Osteocyte (in vitro differentiated cells): ENCODE results near the gene BATF2. TPM values are rescaled to one million over a fixed set of nuclear protein-coding genes. Genes with fewer than 3 reads are reported as not detected.

ENCODE experiments used
- DNase-seq: peaks from one replicate; pipeline ENCODE4 v3.0.0; 2021; ENCODE audit warnings: mixed read lengths; ENCODE audit not compliant: unreplicated experiment; ENCODE audit errors: extremely low spot score
- H3K27ac Mint-ChIP-seq: one replicate; pipeline ENCODE4 v1.8.0; 2021; ENCODE audit warnings: mild to moderate bottlenecking, mixed read lengths; ENCODE audit not compliant: unreplicated experiment
- H3K27me3 Mint-ChIP-seq: one replicate; pipeline ENCODE4 v1.8.0; 2021; ENCODE audit warnings: mixed read lengths; ENCODE audit not compliant: unreplicated experiment
- H3K36me3 Mint-ChIP-seq: one replicate; pipeline ENCODE4 v1.8.0; 2021; ENCODE audit warnings: mixed read lengths; ENCODE audit not compliant: unreplicated experiment
- H3K4me1 Mint-ChIP-seq: one replicate; pipeline ENCODE4 v1.8.0; 2021; ENCODE audit warnings: mixed read lengths; ENCODE audit not compliant: unreplicated experiment
- H3K4me3 Mint-ChIP-seq: one replicate; pipeline ENCODE4 v1.8.0; 2021; ENCODE audit warnings: mild to moderate bottlenecking, moderate library complexity, mixed read lengths; ENCODE audit not compliant: unreplicated experiment
- H3K9me3 Mint-ChIP-seq: one replicate; pipeline ENCODE4 v1.8.0; 2021; ENCODE audit warnings: mixed read lengths; ENCODE audit not compliant: unreplicated experiment
- CTCF ChIP-seq: fragments of 200-600 bp; sonication (generic); IDR thresholded peaks from 2 replicates; pipeline ENCODE4 v1.5.0; 2021; ENCODE audit warnings: antibody characterized with exemption, mild to moderate bottlenecking, moderate library complexity
- microRNA-seq: library from miRNA; unstranded; fragments of <30 nt; microRNA quantifications from one replicate; pipeline ENCODE4 v1.1.0, GENCODE V29; 2020; ENCODE audit not compliant: unreplicated experiment
- total RNA-seq: library from RNA; stranded (reverse); gene quantifications from 2 replicates; pipeline ENCODE4 v1.2.1, GENCODE V29; 2021

BATF2 gene
- total RNA-seq, 1 donor from 2014 or later, result not detected

GRCh38 chr11:64951529-64951928 is 45.2 kb downstream of the BATF2 start:
- DNase-seq, result no peak
- Mint-ChIP-seq H3K4me3 (no peak overlapping the region), H3K36me3 (no peaks in the 10 kb centered on the region), H3K27me3 (peaks cover 46% of the 10 kb centered on the region), H3K27ac (no peak overlapping the region), H3K4me1 (no peaks in the 10 kb centered on the region), H3K9me3 (no peaks in the 10 kb centered on the region)
- no peak for TF ChIP-seq CTCF

GRCh38 chr11:64947208-64947814 is 49.5 kb downstream of the BATF2 start:
- H3K9me3 Mint-ChIP-seq, result no peaks in the 10 kb centered on the region
- H3K27me3 Mint-ChIP-seq, result peaks cover 61% of the 10 kb centered on the region
- no peak for DNase-seq
- TF ChIP-seq CTCF, result no peak
- no peak overlapping the region for H3K4me3 Mint-ChIP-seq
- no peaks in the 10 kb centered on the region for H3K4me1 Mint-ChIP-seq
- H3K36me3 Mint-ChIP-seq, result no peaks in the 10 kb centered on the region
- no peak overlapping the region for H3K27ac Mint-ChIP-seq

Small RNA genes lying within 50 kb of the gene (microRNA-seq; reads per million reads assigned to microRNA genes)
- 2.2 reads per million for gene MIR6879

Other genes with a start within 250 kb of the BATF2 start
- 0.73 and 0.84 TPM in 2 replicates for gene PYGM, start 237.0 kb downstream of the BATF2 start, total RNA-seq
- 267 and 290 TPM in 2 replicates for gene SF1, start 218.4 kb downstream of the BATF2 start, total RNA-seq
- gene MAP4K2, start 193.8 kb downstream of the BATF2 start, total RNA-seq, result 16.0 and 18.6 TPM in 2 replicates
- gene MEN1, start 186.4 kb downstream of the BATF2 start, total RNA-seq, result 27.1 and 29.2 TPM in 2 replicates
- gene CDC42BPG, start 152.3 kb downstream of the BATF2 start, total RNA-seq, result 0.68 and 1.7 TPM in 2 replicates
- 57.4 and 61.0 TPM in 2 replicates for gene EHD1, start 118.3 kb downstream of the BATF2 start, total RNA-seq
- 23.6 and 28.7 TPM in 2 replicates for gene ATG2A, start 79.8 kb downstream of the BATF2 start, total RNA-seq
- gene PPP2R5B, start 72.3 kb downstream of the BATF2 start, total RNA-seq, result 21.3 and 26.8 TPM in 2 replicates
- gene GPHA2, start 61.1 kb downstream of the BATF2 start, total RNA-seq, result not detected in 2 replicates
- gene MAJIN, start 24.9 kb downstream of the BATF2 start, total RNA-seq, result not detected in 2 replicates
- 118 and 124 TPM in 2 replicates for gene ARL2, start 17.2 kb upstream of the BATF2 start, total RNA-seq
- 26.9 and 30.0 TPM in 2 replicates for gene SNX15, start 30.5 kb upstream of the BATF2 start, total RNA-seq
- gene SAC3D1, start 44.2 kb upstream of the BATF2 start, total RNA-seq, result 15.0 and 15.6 TPM in 2 replicates
- not detected in 2 replicates for gene NAALADL1, start 61.6 kb upstream of the BATF2 start, total RNA-seq
- gene CDCA5, start 87.1 kb upstream of the BATF2 start, total RNA-seq, result 6.0 and 7.1 TPM in 2 replicates
- gene ZFPL1, start 87.3 kb upstream of the BATF2 start, total RNA-seq, result 49.5 and 55.3 TPM in 2 replicates
- gene VPS51, start 99.2 kb upstream of the BATF2 start, total RNA-seq, result 122 and 127 TPM in 2 replicates
- 13.6 and 18.3 TPM in 2 replicates for gene TM7SF2, start 114.9 kb upstream of the BATF2 start, total RNA-seq
- gene ZNHIT2, start 120.7 kb upstream of the BATF2 start, total RNA-seq, result 9.0 and 9.8 TPM in 2 replicates
- 734 and 738 TPM in 2 replicates for gene FAU, start 125.2 kb upstream of the BATF2 start, total RNA-seq
- gene MRPL49, start 125.3 kb upstream of the BATF2 start, total RNA-seq, result 41.0 and 43.5 TPM in 2 replicates
- gene SYVN1, start 137.5 kb upstream of the BATF2 start, total RNA-seq, result 53.6 and 57.1 TPM in 2 replicates
- gene SPDYC, start 173.3 kb upstream of the BATF2 start, total RNA-seq, result not detected in 2 replicates
- gene CAPN1, start 185.0 kb upstream of the BATF2 start, total RNA-seq, result 154 and 155 TPM in 2 replicates